Uterus (tissue), 2 donors: Measurements from ENCODE around the gene CADM4.

Source experiments
- POLR2A ChIP-seq, 2 donors: fragments of 450-650 bp; IDR thresholded peaks; one replicate each; pipeline ENCODE4 v1.6.1; 2016; ENCODE audit warnings: antibody characterized with exemption in 2 of 2, mild to moderate bottlenecking in 1 of 2, moderate library complexity in 1 of 2
- TF ChIP-seq, protein P1 (sequence below), 4 experiments: fragments of 200-600 bp in 2 of 4; fragments of 450-650 bp in 2 of 4; sonication (generic) in 2 of 4; IDR thresholded peaks; one replicate each; pipeline ENCODE4 v1.5.1; 2016 to 2019; ENCODE audit warnings: antibody characterized with exemption in 4 of 4, mild to moderate bottlenecking in 2 of 4, moderate library complexity in 1 of 4

GRCh38 chr19:43586346-43586745, 53.3 kb downstream of the CADM4 start:
- TF ChIP-seq POLR2A (IDR thresholded peaks at IDR 0.05), result no peak
- TF ChIP-seq, protein P1, sequence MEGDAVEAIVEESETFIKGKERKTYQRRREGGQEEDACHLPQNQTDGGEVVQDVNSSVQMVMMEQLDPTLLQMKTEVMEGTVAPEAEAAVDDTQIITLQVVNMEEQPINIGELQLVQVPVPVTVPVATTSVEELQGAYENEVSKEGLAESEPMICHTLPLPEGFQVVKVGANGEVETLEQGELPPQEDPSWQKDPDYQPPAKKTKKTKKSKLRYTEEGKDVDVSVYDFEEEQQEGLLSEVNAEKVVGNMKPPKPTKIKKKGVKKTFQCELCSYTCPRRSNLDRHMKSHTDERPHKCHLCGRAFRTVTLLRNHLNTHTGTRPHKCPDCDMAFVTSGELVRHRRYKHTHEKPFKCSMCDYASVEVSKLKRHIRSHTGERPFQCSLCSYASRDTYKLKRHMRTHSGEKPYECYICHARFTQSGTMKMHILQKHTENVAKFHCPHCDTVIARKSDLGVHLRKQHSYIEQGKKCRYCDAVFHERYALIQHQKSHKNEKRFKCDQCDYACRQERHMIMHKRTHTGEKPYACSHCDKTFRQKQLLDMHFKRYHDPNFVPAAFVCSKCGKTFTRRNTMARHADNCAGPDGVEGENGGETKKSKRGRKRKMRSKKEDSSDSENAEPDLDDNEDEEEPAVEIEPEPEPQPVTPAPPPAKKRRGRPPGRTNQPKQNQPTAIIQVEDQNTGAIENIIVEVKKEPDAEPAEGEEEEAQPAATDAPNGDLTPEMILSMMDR (IDR thresholded peaks at IDR 0.05), result no peak
